Neuronal stem cell (in vitro differentiated cells): Measurements from ENCODE around the gene CIT.

ENCODE experiments used
- DNase-seq: peaks from one replicate; pipeline ENCODE4 v3.0.0-alpha.2; 2013; ENCODE audit warnings: low spot score
- H2AFZ ChIP-seq: one replicate; pipeline ENCODE4 v1.6.1; 2013; ENCODE audit warnings: mild to moderate bottlenecking, low read length, inconsistent platforms
- H2AK5ac ChIP-seq: 2 replicates; pipeline ENCODE4 v1.6.1; 2013; ENCODE audit warnings: low read depth, mild to moderate bottlenecking, inconsistent platforms, low read length, moderate library complexity, mixed read lengths
- H2BK120ac ChIP-seq: 2 replicates; pipeline ENCODE4 v1.6.1; 2013; ENCODE audit warnings: low read depth, mild to moderate bottlenecking, inconsistent platforms, low read length, moderate library complexity, mixed read lengths
- H2BK12ac ChIP-seq: one replicate; pipeline ENCODE4 v1.6.1; 2013; ENCODE audit warnings: low read length, inconsistent platforms
- H2BK15ac ChIP-seq: 2 replicates; pipeline ENCODE4 v1.6.1; 2013; ENCODE audit warnings: mild to moderate bottlenecking, low read length, inconsistent platforms, mixed read lengths
- H2BK5ac ChIP-seq: one replicate; pipeline ENCODE4 v1.6.1; 2013; ENCODE audit warnings: inconsistent platforms, mild to moderate bottlenecking, low read length, moderate library complexity
- H3K14ac ChIP-seq: one replicate; pipeline ENCODE4 v1.6.1; 2013; ENCODE audit warnings: low read length, inconsistent platforms
- H3K18ac ChIP-seq: 2 replicates; pipeline ENCODE4 v1.6.1; 2013; ENCODE audit warnings: low read length, inconsistent platforms
- H3K23ac ChIP-seq: 2 replicates; pipeline ENCODE4 v1.6.1; 2013; ENCODE audit warnings: low read depth, mild to moderate bottlenecking, mixed read lengths, low read length, inconsistent platforms; ENCODE audit not compliant: poor library complexity
- H3K27ac ChIP-seq: replicated peaks from 3 replicates; pipeline ENCODE4 v1.5.1; 2013; ENCODE audit warnings: low read length, inconsistent platforms
- H3K27me3 ChIP-seq, 3 experiments: 2 replicates each; pipeline ENCODE4 v1.6.1; 2013; ENCODE audit warnings: low read length in 3 of 3, mild to moderate bottlenecking in 2 of 3, inconsistent platforms in 1 of 3, low read depth in 1 of 3, mixed read lengths in 1 of 3, moderate library complexity in 1 of 3; ENCODE audit not compliant: control insufficient read depth in 3 of 3, insufficient read depth in 3 of 3
- H3K36me3 ChIP-seq, 2 donors: replicated peaks in 1 of 2; 2 replicates each; pipeline ENCODE4 v1.6.1; 2013; ENCODE audit warnings: low read length in 2 of 2; ENCODE audit not compliant: control insufficient read depth in 2 of 2, insufficient read depth in 2 of 2
- H3K4ac ChIP-seq: 2 replicates; pipeline ENCODE4 v1.6.1; 2013; ENCODE audit warnings: inconsistent platforms, mild to moderate bottlenecking, low read length, moderate library complexity
- H3K4me1 ChIP-seq, 2 donors: 1 replicate in 1 of 2; 2 replicates in 1 of 2; pipeline ENCODE4 v1.6.1; 2013; ENCODE audit warnings: low read length in 2 of 2, low read depth in 1 of 2; ENCODE audit not compliant: control insufficient read depth in 2 of 2, insufficient read depth in 1 of 2
- H3K4me2 ChIP-seq: one replicate; pipeline ENCODE4 v1.6.1; 2013; ENCODE audit warnings: mild to moderate bottlenecking, low read length, inconsistent platforms; ENCODE audit not compliant: insufficient read depth, poor library complexity, severe bottlenecking
- H3K4me3 ChIP-seq, 2 donors: 2 replicates each; pipeline ENCODE4 v1.5.1; 2013; ENCODE audit warnings: low read length in 2 of 2, mild to moderate bottlenecking in 2 of 2, inconsistent platforms in 1 of 2, moderate library complexity in 1 of 2
- H3K79me1 ChIP-seq: one replicate; pipeline ENCODE4 v1.6.1; 2013; ENCODE audit warnings: low read depth, mild to moderate bottlenecking, inconsistent platforms, low read length, moderate library complexity
- H3K9ac ChIP-seq: one replicate; pipeline ENCODE4 v1.6.1; 2013; ENCODE audit warnings: mild to moderate bottlenecking, low read depth, low read length, inconsistent platforms; ENCODE audit not compliant: poor library complexity
- H3K9me3 ChIP-seq, 2 donors: replicated peaks in 1 of 2; 2 replicates each; pipeline versions ENCODE3 to v1.6.1; 2013; ENCODE audit warnings: low read length in 2 of 2, mild to moderate bottlenecking in 2 of 2, inconsistent platforms in 1 of 2, low read depth in 1 of 2, mixed read lengths in 1 of 2, moderate library complexity in 1 of 2; ENCODE audit not compliant: control insufficient read depth in 2 of 2, insufficient read depth in 1 of 2
- H4K8ac ChIP-seq: one replicate; pipeline ENCODE4 v1.6.1; 2013; ENCODE audit warnings: low read depth, mild to moderate bottlenecking, inconsistent platforms, low read length, moderate library complexity
- H4K91ac ChIP-seq: one replicate; pipeline ENCODE4 v1.6.1; 2013; ENCODE audit warnings: low read length, low read depth, mild to moderate bottlenecking, inconsistent platforms; ENCODE audit not compliant: poor library complexity
- WGBS, 2 donors: extraction: QIAGEN DNeasy Blood & Tissue Kit; methylation state at CpG; one replicate each; pipeline ENCODE4 v1.1.7; 2013; ENCODE audit warnings: missing lambda C conversion rate in 2 of 2, mixed read lengths in 1 of 2; ENCODE audit not compliant: insufficient read length in 2 of 2, insufficient replicate concordance in 1 of 2; ENCODE audit errors: extremely low coverage in 2 of 2; 5-methylcytosine and 5-hydroxymethylcytosine counted together

The CIT gene

DNA sequence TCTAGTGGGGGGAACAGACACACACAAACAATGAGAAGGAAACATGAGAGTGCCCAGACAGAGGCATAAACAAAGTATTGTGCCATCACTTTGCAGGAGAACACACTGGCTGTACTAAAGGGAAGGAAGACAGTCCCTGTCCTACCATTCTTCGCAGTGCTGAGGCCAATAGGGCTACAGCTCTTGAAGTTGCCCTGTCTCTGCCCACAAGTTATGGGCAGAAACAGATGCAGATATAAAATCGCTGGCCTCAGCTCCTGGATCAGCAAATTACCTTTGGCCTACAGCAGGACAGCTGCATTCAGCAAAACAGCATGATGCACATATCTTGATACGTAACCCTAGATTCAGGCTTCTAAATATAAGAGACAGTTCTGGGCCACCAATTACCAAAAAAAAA, 232.2 kb downstream of the CIT start:
- H3K36me3 ChIP-seq: no peaks in the 10 kb centered on the region
- no peak overlapping the region for H2BK12ac ChIP-seq
- no peak overlapping the region for H3K14ac ChIP-seq
- no peaks in the 10 kb centered on the region for H3K4me1 ChIP-seq
- no peak overlapping the region for H2BK5ac ChIP-seq
- H3K18ac ChIP-seq: no peak overlapping the region
- H2AK5ac ChIP-seq: no peak overlapping the region
- no peak overlapping the region for H3K23ac ChIP-seq
- H3K4me2 ChIP-seq: no peak overlapping the region
- no peak overlapping the region for H3K27ac ChIP-seq
- H2BK120ac ChIP-seq: no peak overlapping the region
- peak overlapping the region; percentile 74 for H4K8ac ChIP-seq
- no peaks in the 10 kb centered on the region for H3K79me1 ChIP-seq
- H2BK15ac ChIP-seq: no peak overlapping the region
- H3K4me3 ChIP-seq: no peak overlapping the region
- no peaks in the 10 kb centered on the region for H3K9me3 ChIP-seq
- H2AFZ ChIP-seq: no peak overlapping the region
- H3K4ac ChIP-seq: no peak overlapping the region
- DNase-seq: no peak
- no peak overlapping the region for H4K91ac ChIP-seq
- no peaks in the 10 kb centered on the region for H3K27me3 ChIP-seq
- WGBS, 2 donors: no CpG with 5 or more reads among the region's 3 CpGs
- no peak overlapping the region for H3K9ac ChIP-seq

DNA sequence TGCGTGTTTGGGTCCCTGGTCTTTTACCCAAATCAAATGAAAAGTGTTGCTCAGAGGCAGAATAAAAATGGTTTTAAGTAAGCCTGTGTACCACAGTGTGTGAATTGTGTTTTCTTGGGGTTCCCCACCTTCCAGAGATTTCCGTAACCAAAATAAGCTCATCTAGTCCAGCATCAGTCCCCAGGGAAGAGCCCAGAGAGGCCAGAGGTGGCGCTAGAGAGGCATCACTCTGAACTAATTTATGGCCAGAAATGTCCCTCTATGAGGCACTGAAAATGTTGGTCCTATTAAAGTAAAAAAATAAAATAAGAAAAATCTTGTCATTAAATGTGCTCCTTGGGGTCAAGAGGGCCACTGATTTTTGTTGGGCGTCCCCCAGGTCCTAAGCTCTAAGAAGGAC, 234.1 kb downstream of the CIT start:
- Histone ChIP-seq H3K27me3 (no peaks in the 10 kb centered on the region), H2BK120ac (no peak overlapping the region), H2BK15ac (no peak overlapping the region), H3K18ac (no peak overlapping the region), H3K23ac (no peak overlapping the region), H3K14ac (no peak overlapping the region), H3K9ac (no peak overlapping the region), H4K91ac (no peak overlapping the region), H3K79me1 (no peaks in the 10 kb centered on the region), H4K8ac (no peak overlapping the region), H3K27ac (no peak overlapping the region), H2BK5ac (no peak overlapping the region), H2BK12ac (no peak overlapping the region), H3K4me2 (no peak overlapping the region), H3K4me3 (no peak overlapping the region), H3K4ac (no peak overlapping the region), H2AK5ac (no peak overlapping the region), H2AFZ (no peak overlapping the region), H3K36me3 (no peaks in the 10 kb centered on the region), H3K4me1 (no peaks in the 10 kb centered on the region), H3K9me3 (no peaks in the 10 kb centered on the region)
- WGBS, 2 donors: no CpG with 5 or more reads among the region's 4 CpGs
- no peak for DNase-seq
